ENCODE data around the gene INTS12.

DNA sequence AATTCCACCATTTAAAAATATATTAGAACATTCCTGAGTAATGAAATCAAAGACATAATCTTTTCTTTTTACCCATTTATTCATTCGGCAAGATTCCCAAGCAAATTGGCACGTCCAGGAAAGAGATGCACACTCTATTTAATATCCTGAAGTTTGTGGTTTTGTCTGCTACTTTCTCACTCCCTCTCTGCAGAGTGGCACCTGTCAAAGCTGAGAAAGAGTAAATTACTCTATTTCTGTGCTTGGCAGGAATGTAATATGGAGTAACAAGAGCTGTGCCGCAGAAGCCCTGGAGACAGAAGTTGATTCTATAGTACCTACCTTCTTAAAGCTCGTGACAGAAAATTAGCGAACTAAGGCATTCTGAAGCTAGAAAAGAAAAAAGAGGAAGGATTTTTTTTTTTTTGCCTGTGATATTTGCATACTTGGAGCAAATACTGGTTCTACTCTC, 5.6 kb upstream of the INTS12 start:
- no peak for TF ChIP-seq CTCF (IDR thresholded peaks at IDR 0.05)
- TF ChIP-seq POLR2A (IDR thresholded peaks at IDR 0.05) = no peak
